H1 (cell line): ENCODE data around the gene CISD1. TPM values are rescaled to one million over a fixed set of nuclear protein-coding genes. Genes with fewer than 3 reads are reported as not detected.

Experiments used
- BRCA1 ChIP-seq: IDR thresholded peaks from 2 replicates; pipeline ENCODE4 v1.6.1; 2012; ENCODE audit warnings: low read depth, low read length, improper control_type of control experiment
- CEBPB ChIP-seq: IDR thresholded peaks from 2 replicates; pipeline ENCODE4 v1.6.1; 2012; ENCODE audit warnings: low read depth, low read length
- GABPA ChIP-seq: IDR thresholded peaks from 2 replicates; pipeline ENCODE4 v1.6.1; 2011; ENCODE audit warnings: mild to moderate bottlenecking, low read length, moderate library complexity, borderline replicate concordance; ENCODE audit not compliant: insufficient read depth
- JUN ChIP-seq: IDR thresholded peaks from 2 replicates; pipeline ENCODE4 v1.6.1; 2011; ENCODE audit warnings: low read depth, mild to moderate bottlenecking, improper control_type of control experiment, low read length
- MAFK ChIP-seq: IDR thresholded peaks from 2 replicates; pipeline ENCODE4 v1.6.1; 2012; ENCODE audit warnings: low read depth, mild to moderate bottlenecking, improper control_type of control experiment, low read length
- POLR2AphosphoS5 ChIP-seq: IDR thresholded peaks from 2 replicates; pipeline ENCODE4 v1.6.1; 2011; ENCODE audit warnings: low read depth, low read length
- SIN3A ChIP-seq, 2 experiments: IDR thresholded peaks in 1 of 2; conservative IDR thresholded peaks in 1 of 2; 2 replicates each; pipeline ENCODE4 v1.6.1; 2011 to 2012; ENCODE audit warnings: low read length in 2 of 2, improper control_type of control experiment in 1 of 2, low read depth in 1 of 2, mild to moderate bottlenecking in 1 of 2
- polyA plus RNA-seq, 7 experiments: library from polyadenylated mRNA; depleted of rRNA in 3 of 7; stranded (reverse) in 5 of 7; unstranded in 2 of 7; fragments of >200 nt in 5 of 7; fragments of 200-250 nt in 2 of 7; gene quantifications; 1 replicate in 5 of 7; 2 replicates in 1 of 7; 4 replicates in 1 of 7; pipeline versions ENCODE4 v1.2.1 to v1.2.3, GENCODE V29; 2011 to 2013; ENCODE audit warnings: missing spikeins in 2 of 7, mixed read lengths in 2 of 7
- total RNA-seq: library from RNA; stranded (reverse); fragmentation: NEBNext Ultra II Directional; extraction: Animal tissue kit (Norgen Biotek cat#: 25700); gene quantifications from 2 replicates; pipeline ENCODE4 v1.2.1, GENCODE V29; 2021
- TF ChIP-seq, protein P1 (sequence below): IDR thresholded peaks from 2 replicates; pipeline ENCODE4 v1.6.1; 2012; ENCODE audit warnings: inconsistent platforms

Gene CISD1
- total and polyA plus RNA-seq, 2 of the 8 experiments (the other 6 are each of a cell fraction or from before 2014, with no cell fraction given), result 22.6 to 43.2 TPM

DNA sequence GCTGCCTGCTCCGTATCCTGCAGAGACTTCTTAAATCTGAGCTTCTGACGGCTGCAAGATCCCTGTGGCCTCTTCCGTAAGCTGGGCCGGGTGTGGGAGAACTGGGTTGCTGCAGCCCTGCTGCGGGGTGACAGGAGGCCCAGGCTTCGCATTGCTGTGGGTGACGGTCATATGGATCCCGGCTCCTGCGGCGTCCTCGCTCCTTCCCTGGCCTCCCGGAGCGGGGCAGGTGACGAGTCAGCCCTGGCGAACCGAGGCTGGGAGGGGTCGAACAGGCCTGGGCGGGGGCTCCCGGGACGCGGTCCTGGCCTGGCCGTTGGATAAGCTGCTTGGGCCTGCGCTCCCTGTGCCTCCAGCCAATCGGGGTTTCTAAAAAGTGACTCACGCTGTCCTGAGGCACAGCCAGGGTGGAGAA is 58.0 kb downstream of the CISD1 start (continued):
- no peak for TF ChIP-seq JUN
- no peak for TF ChIP-seq MAFK
- TF ChIP-seq POLR2AphosphoS5, result no peak
- no peak for TF ChIP-seq CEBPB
- no peak for TF ChIP-seq SIN3A (conservative IDR thresholded peaks at IDR 0.05 in 1 of 2, IDR thresholded peaks at IDR 0.05 in 1 of 2; ENCODE audit: low read depth in 1 of 2, low read length in 2 of 2)
- TF ChIP-seq, protein P1, sequence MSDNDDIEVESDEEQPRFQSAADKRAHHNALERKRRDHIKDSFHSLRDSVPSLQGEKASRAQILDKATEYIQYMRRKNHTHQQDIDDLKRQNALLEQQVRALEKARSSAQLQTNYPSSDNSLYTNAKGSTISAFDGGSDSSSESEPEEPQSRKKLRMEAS, result no peak
- no peak for TF ChIP-seq BRCA1
- TF ChIP-seq GABPA, result no peak
